Transverse colon (tissue), 4 donors: ENCODE results near the gene KAT2B.
A peak's percentile ranks its signal among the peaks of the same experiment; 100 is the strongest.

Source experiments
- POLR2AphosphoS5 ChIP-seq, 3 donors: sonication (generic); formaldehyde crosslinking; IDR thresholded peaks; one replicate each; pipeline ENCODE4 v1.6.1; 2016; ENCODE audit warnings: antibody characterized with exemption in 3 of 3
- TF ChIP-seq, protein P1 (sequence below), 5 experiments: fragments of 200-600 bp in 3 of 5; fragments of 450-650 bp in 2 of 5; sonication (generic) in 3 of 5; IDR thresholded peaks; 1 replicate in 2 of 5; 2 replicates in 3 of 5; pipeline ENCODE4 v1.5.1; 2016 to 2017; ENCODE audit warnings: antibody characterized with exemption in 5 of 5, inconsistent platforms in 3 of 5, mild to moderate bottlenecking in 2 of 5, moderate library complexity in 1 of 5

DNA sequence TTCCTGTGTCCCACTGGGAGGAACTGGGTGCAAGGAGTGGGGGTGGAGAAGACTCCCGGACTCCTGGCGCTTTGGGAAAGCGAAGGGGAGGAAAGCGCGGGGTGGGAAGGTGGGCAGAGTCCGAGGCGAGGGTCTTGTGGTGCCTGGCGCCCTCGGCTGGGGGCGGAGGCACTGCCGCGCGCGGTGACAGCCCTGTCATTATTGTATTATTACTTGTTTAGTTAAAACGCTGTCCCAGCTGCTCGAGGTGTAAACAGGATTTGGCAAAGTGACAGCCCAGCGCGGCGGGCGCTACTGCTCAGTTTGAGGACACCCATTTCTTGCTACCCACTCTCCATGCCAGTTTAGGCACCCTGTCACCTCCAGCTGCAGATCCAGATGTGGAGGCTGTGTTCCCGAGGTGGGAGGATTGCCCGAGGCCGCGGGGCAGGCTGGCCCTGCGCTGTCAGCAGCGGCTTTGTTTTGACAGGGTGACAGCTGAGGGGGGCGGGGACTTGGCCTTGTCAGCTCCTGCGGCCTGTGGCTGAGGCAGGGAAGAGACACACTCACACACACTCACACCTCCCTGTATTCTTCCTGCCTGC, 1.0 kb downstream of the KAT2B start:
- peak; percentile 48 to 71 (median 60) for TF ChIP-seq POLR2AphosphoS5 (IDR thresholded peaks at IDR 0.05)
- TF ChIP-seq, protein P1, sequence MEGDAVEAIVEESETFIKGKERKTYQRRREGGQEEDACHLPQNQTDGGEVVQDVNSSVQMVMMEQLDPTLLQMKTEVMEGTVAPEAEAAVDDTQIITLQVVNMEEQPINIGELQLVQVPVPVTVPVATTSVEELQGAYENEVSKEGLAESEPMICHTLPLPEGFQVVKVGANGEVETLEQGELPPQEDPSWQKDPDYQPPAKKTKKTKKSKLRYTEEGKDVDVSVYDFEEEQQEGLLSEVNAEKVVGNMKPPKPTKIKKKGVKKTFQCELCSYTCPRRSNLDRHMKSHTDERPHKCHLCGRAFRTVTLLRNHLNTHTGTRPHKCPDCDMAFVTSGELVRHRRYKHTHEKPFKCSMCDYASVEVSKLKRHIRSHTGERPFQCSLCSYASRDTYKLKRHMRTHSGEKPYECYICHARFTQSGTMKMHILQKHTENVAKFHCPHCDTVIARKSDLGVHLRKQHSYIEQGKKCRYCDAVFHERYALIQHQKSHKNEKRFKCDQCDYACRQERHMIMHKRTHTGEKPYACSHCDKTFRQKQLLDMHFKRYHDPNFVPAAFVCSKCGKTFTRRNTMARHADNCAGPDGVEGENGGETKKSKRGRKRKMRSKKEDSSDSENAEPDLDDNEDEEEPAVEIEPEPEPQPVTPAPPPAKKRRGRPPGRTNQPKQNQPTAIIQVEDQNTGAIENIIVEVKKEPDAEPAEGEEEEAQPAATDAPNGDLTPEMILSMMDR (IDR thresholded peaks at IDR 0.05) = no peak
